ENCODE measurements around the gene MED13L.

- TF ChIP-seq CTCF (conservative IDR thresholded peaks at IDR 0.05; ENCODE audit: low read depth, low read length) = no peak
- no peak for TF ChIP-seq EZH2 (IDR thresholded peaks at IDR 0.05; ENCODE audit: borderline replicate concordance, low read depth, low read length, poor library complexity, severe bottlenecking)
Observed at GRCh38 chr12:116257215-116257614, 20.3 kb downstream of the MED13L start.

Measured in A673 (cell line).